ENCODE results near the gene FBXL16. TPM values are rescaled to one million over a fixed set of nuclear protein-coding genes. Genes with fewer than 3 reads are reported as not detected.

The FBXL16 gene
- polyA plus RNA-seq, 1 experiment = 0.11 TPM

GRCh38 chr16:652454-653305, 52.9 kb downstream of the FBXL16 start:
- no peaks in the 10 kb centered on the region for H3K27me3 ChIP-seq (ENCODE audit: control insufficient read depth, insufficient read depth, low read length)
- ChIA-PET POLR2A (interaction anchor here (0.8 kb wide), 1 partner anchor 26 kb away, joined by 3 read pairs; no protein-coding TSS in a partner anchor), CTCF (interaction anchor here (1.4 kb wide), 1 partner anchor 15 kb away, joined by 4 read pairs; the partner anchor contains the start of gene RHOT2)
- TF ChIP-seq CTCF (IDR thresholded peaks at IDR 0.05; ENCODE audit: low read depth, low read length) = no peak
- no peak overlapping the region for H3K4me3 ChIP-seq (ENCODE audit: low read depth, low read length)
- no peak for DNase-seq (ENCODE audit: low read depth, low spot score)
- H3K27ac ChIP-seq (ENCODE audit: low read depth, low read length) = no peak overlapping the region
- H3K9me3 ChIP-seq (ENCODE audit: control insufficient read depth, insufficient read depth, low read length) = no peaks in the 10 kb centered on the region; the same call in 1 of the 2 replicates

- CTCF ChIA-PET = no interaction called here
- no peaks in the 10 kb centered on the region; the same call in 1 of the 2 replicates for H3K9me3 ChIP-seq (ENCODE audit: control insufficient read depth, insufficient read depth, low read length)
- no peaks in the 10 kb centered on the region for H3K27me3 ChIP-seq (ENCODE audit: control insufficient read depth, insufficient read depth, low read length)
- H3K4me3 ChIP-seq (ENCODE audit: low read depth, low read length) = no peak overlapping the region
- no peak overlapping the region for H3K27ac ChIP-seq (ENCODE audit: low read depth, low read length)
- POLR2A ChIA-PET = interaction anchor here (0.8 kb wide), 1 partner anchor 27 kb away, joined by 3 read pairs; no protein-coding TSS in a partner anchor
- no peak for DNase-seq (ENCODE audit: low read depth, low spot score)
- no peak for TF ChIP-seq CTCF (IDR thresholded peaks at IDR 0.05; ENCODE audit: low read depth, low read length)
These were observed 53.8 kb downstream of the FBXL16 start for GRCh38 chr16:651844-652243.

- no peak for TF ChIP-seq CTCF (IDR thresholded peaks at IDR 0.05; ENCODE audit: low read depth, low read length)
- H3K4me3 ChIP-seq (ENCODE audit: low read depth, low read length) = peak overlapping the region; percentile 67
- H3K27me3 ChIP-seq (ENCODE audit: control insufficient read depth, insufficient read depth, low read length) = no peaks in the 10 kb centered on the region
- CTCF ChIA-PET = interaction anchor here (0.6 kb wide), 1 partner anchor 10 kb away, joined by 4 read pairs; no protein-coding TSS in a partner anchor
- POLR2A ChIA-PET = interaction anchor here (0.8 to 1.0 kb wide), 2 partner anchors 13 to 111 kb away, joined by 5 to 6 read pairs; partner anchors contain the start of gene METTL26
- H3K27ac ChIP-seq (ENCODE audit: low read depth, low read length) = no peak overlapping the region
- no peak for DNase-seq (ENCODE audit: low read depth, low spot score)
- H3K9me3 ChIP-seq (ENCODE audit: control insufficient read depth, insufficient read depth, low read length) = no peaks in the 10 kb centered on the region; the same call in 1 of the 2 replicates
These were observed 56.0 kb downstream of the FBXL16 start for GRCh38 chr16:649631-650030.

GRCh38 chr16:648781-649589, 56.6 kb downstream of the FBXL16 start, which contains the start of gene WDR90:
Gene WDR90, plus strand, starts transcription at chr16:649365. Its CDS starts 52 bp downstream, at chr16:649417.
- Histone ChIP-seq H3K27me3 (ENCODE audit: control insufficient read depth, insufficient read depth, low read length) (no peaks in the 10 kb centered on the region), H3K4me3 (ENCODE audit: low read depth, low read length) (peak within 1 kb of the TSS; percentile 67), H3K9me3 (ENCODE audit: control insufficient read depth, insufficient read depth, low read length) (no peaks in the 10 kb centered on the region; the same call in 1 of the 2 replicates), H3K27ac (ENCODE audit: low read depth, low read length) (peak within 1 kb of the TSS; percentile 61)
- peak; percentile 65 for DNase-seq (ENCODE audit: low read depth, low spot score)
- no peak for TF ChIP-seq CTCF (IDR thresholded peaks at IDR 0.05; ENCODE audit: low read depth, low read length)
- POLR2A ChIA-PET = interaction anchor here (0.8 to 1.0 kb wide), 2 partner anchors 13 to 110 kb away, joined by 5 to 6 read pairs; partner anchors contain the start of gene METTL26
- CTCF ChIA-PET = interaction anchor here (0.6 kb wide), 1 partner anchor 9 kb away, joined by 4 read pairs; no protein-coding TSS in a partner anchor
